Measurements from ENCODE around the gene PATJ. TPM values are rescaled to one million over a fixed set of nuclear protein-coding genes. Genes with fewer than 3 reads are reported as not detected.
"Not testable (repeated sequence)": the region's sequence is repeated elsewhere in the genome, so short reads cannot be mapped to it uniquely, and the experiment has no call there.

Gene PATJ
- total and polyA plus RNA-seq, 2 donors (not counting 3 experiments of a cell fraction or from before 2014, with no cell fraction given), result 1.1 to 3.0 TPM

- H2AFZ ChIP-seq (ENCODE audit: low read depth, low read length), result no peak overlapping the region
- no peaks in the 10 kb centered on the region for H3K9me1 ChIP-seq (replicated peaks; ENCODE audit: control insufficient read depth, extremely low read depth, insufficient read depth, low read length)
- no peaks in the 10 kb centered on the region for H3K9me3 ChIP-seq (replicated peaks; ENCODE audit: control insufficient read depth, insufficient read depth, low read length)
- no TSS peak for BruUV-seq (replicated peaks)
- TF ChIP-seq MAX (IDR thresholded peaks at IDR 0.05; ENCODE audit: insufficient read depth, insufficient read length) (no peak), EZH2 (IDR thresholded peaks at IDR 0.05; ENCODE audit: borderline replicate concordance, low read depth, low read length, severe bottlenecking) (no peak), GATA2 (IDR thresholded peaks at IDR 0.05; ENCODE audit: insufficient read depth, insufficient read length, low read depth, low read length) (no peak), POLR2A (IDR thresholded peaks at IDR 0.05; ENCODE audit: low read depth, low read length) (no peak)
- no peak for FAIRE-seq
- H3K79me2 ChIP-seq (ENCODE audit: control insufficient read depth, insufficient read depth, low read length), result no peaks in the 10 kb centered on the region
- H3K36me3 ChIP-seq (ENCODE audit: control insufficient read depth in 2 of 2, extremely low read depth in 1 of 2, insufficient read depth in 2 of 2, low read length in 2 of 2), result no peaks in the 10 kb centered on the region
- peaks cover 15% of the 10 kb centered on the region for H3K4me1 ChIP-seq (ENCODE audit: control insufficient read depth, extremely low read depth, insufficient read depth, low read length)
- H3K27ac ChIP-seq (ENCODE audit: insufficient read depth, low read depth, low read length), result no peak overlapping the region
- intact Hi-C loops (cut with micrococcal nuclease), result loop anchor here (5.0 kb wide), 1 partner anchor 102 kb away; the partner anchor contains the start of gene PATJ
- dilution Hi-C loops (cut with MboI; ENCODE audit: extremely low pct_ligation_motif_present, low sequenced_read_pairs), result no loop called here
- H3K27me3 ChIP-seq (ENCODE audit: control insufficient read depth in 2 of 2, insufficient read depth in 2 of 2, low read length in 2 of 2), result no peaks in the 10 kb centered on the region
- DNase-seq (ENCODE audit: low read depth, low spot score), result no peak
- no peaks in the 10 kb centered on the region for H4K20me1 ChIP-seq (replicated peaks; ENCODE audit: control insufficient read depth, extremely low read depth, insufficient read depth, low read length)
- no peak overlapping the region for H3K4me3 ChIP-seq (replicated peaks in 1 of 3; ENCODE audit: insufficient read depth in 1 of 3, low read depth in 1 of 3, low read length in 3 of 3)
- no peak overlapping the region for H3K4me2 ChIP-seq (ENCODE audit: insufficient read depth, low read length)
- H3K9ac ChIP-seq (replicated peaks; ENCODE audit: extremely low read depth, insufficient read depth, low read length), result no peak overlapping the region
- CTCF ChIA-PET, result interaction anchor here (1.4 to 2.0 kb wide), 4 partner anchors 9 to 1873 kb away, joined by 3 to 6 read pairs (median 4); no protein-coding TSS in a partner anchor
- POLR2A ChIA-PET, result no interaction called here
Observed at GRCh38 chr1:61844006-61844405, 101.7 kb downstream of the PATJ start.

GRCh38 chr1:61844664-61845063, 102.4 kb downstream of the PATJ start:
- H3K36me3 ChIP-seq (ENCODE audit: control insufficient read depth in 2 of 2, extremely low read depth in 1 of 2, insufficient read depth in 2 of 2, low read length in 2 of 2); H3K27me3 ChIP-seq (ENCODE audit: control insufficient read depth in 2 of 2, insufficient read depth in 2 of 2, low read length in 2 of 2); H3K4me1 ChIP-seq (ENCODE audit: control insufficient read depth, extremely low read depth, insufficient read depth, low read length); H4K20me1 ChIP-seq (replicated peaks; ENCODE audit: control insufficient read depth, extremely low read depth, insufficient read depth, low read length); DNase-seq (ENCODE audit: low read depth, low spot score); H3K9me1 ChIP-seq (replicated peaks; ENCODE audit: control insufficient read depth, extremely low read depth, insufficient read depth, low read length); BruUV-seq (replicated peaks); H3K4me3 ChIP-seq (replicated peaks in 1 of 3; ENCODE audit: insufficient read depth in 1 of 3, low read depth in 1 of 3, low read length in 3 of 3); H3K9ac ChIP-seq (replicated peaks; ENCODE audit: extremely low read depth, insufficient read depth, low read length); H2AFZ ChIP-seq (ENCODE audit: low read depth, low read length); H3K4me2 ChIP-seq (ENCODE audit: insufficient read depth, low read length); H3K9me3 ChIP-seq (replicated peaks; ENCODE audit: control insufficient read depth, insufficient read depth, low read length); H3K27ac ChIP-seq (ENCODE audit: insufficient read depth, low read depth, low read length); H3K79me2 ChIP-seq (ENCODE audit: control insufficient read depth, insufficient read depth, low read length); POLR2A ChIA-PET; FAIRE-seq; dilution Hi-C loops (cut with MboI; ENCODE audit: extremely low pct_ligation_motif_present, low sequenced_read_pairs): not testable (repeated sequence)
- intact Hi-C loops (cut with micrococcal nuclease), result loop anchor here (5.0 kb wide), 1 partner anchor 102 kb away; the partner anchor contains the start of gene PATJ
- CTCF ChIA-PET, result interaction anchor here (0.6 to 2.0 kb wide), 3 partner anchors 9 to 1873 kb away, joined by 3 to 5 read pairs (median 4); no protein-coding TSS in a partner anchor

All from endothelial cell of umbilical vein (primary cell).